ENCODE results near the gene THAP2.
"Not testable (repeated sequence)": the region's sequence is repeated elsewhere in the genome, so short reads cannot be mapped to it uniquely, and the experiment has no call there.

The THAP2 gene

GRCh38 chr12:71664411-71665089, 449 bp downstream of the THAP2 start:
- DNase-seq, result no peak

GRCh38 chr12:71665090-71665463, 976 bp downstream of the THAP2 start:
- no peak for DNase-seq

DNA sequence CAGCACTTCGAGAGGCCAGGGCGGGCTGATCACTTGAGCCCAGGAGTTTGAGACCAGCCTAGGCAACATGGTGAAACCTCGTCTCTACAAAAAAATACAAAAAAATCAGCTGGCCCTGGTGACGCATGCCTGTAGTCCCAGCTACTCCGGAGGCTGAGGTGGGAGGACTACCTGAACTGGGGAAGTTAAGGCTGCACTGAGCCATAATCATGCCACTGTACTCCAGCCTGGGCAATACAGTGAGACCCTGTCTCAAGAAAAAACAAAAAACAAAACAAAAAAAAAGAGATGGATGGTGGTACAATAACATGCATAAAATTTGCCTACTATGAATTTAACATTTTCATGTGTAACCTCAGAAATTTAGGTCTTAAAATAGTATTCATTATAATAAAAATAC, 2.2 kb downstream of the THAP2 start:
- no peak for DNase-seq

GRCh38 chr12:71671311-71671710, 7.2 kb downstream of the THAP2 start:
- DNase-seq, result no peak

GRCh38 chr12:71671816-71672215, 7.7 kb downstream of the THAP2 start:
- DNase-seq, result no peak

DNA sequence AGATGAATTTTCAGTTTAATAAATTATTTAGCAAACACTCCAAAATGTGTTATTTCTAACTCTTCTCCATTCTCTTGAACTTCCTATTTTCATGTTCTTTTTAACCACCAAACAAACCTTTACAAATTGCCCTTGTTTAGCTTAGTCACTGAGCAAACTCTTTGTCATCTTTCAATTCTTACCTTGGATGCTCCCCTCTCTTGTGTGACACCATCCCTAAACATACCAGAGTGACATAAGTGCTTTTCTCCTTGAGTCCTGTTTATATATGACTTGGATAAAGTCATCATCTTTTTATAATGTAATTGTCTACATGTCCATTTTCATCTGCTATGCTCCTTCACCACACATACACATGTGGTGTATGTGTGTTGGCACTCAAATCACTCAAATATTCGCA, 18.4 kb downstream of the THAP2 start:
- DNase-seq, result no peak

DNA sequence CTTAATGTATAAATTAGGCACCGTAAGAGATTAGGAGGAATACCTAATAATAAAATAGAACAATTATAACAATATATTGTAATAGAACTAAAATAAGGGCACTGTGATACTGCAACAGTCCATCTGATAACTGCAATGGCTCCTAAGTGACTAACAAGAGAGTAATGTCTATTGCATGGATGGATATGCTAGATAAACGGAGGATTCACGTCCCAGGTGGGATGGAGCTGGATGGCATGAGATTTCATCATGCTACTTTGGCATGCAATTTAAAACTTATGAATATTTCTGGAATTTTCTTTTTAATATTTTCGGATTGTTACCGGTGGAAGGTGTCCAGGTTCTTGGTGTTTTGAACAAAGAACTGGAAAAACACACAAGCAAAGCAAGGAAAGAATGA, 19.5 kb downstream of the THAP2 start:
- no peak for DNase-seq

DNA sequence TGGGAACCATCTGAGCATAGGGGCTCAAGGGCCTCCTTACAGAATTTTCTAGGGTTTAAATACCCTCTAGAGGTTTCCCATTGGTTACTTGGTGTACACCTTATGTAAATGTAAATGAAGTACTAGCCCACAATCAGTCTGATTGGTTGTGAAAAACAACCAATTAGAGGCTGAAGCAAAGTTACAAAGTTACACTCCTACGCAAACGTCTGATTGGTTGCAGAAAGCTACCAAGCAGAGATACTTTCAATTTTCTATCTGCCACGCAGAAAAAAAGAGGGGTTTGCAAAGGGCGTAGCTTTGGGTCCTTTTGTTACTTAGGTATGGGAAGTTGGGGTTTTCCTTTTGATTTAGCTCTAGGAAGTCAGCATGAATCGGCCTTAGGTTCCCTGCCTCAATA, 20.0 kb downstream of the THAP2 start:
- no peak for DNase-seq

- no peak for DNase-seq
These were observed 21.3 kb downstream of the THAP2 start for GRCh38 chr12:71685312-71685906.

DNA sequence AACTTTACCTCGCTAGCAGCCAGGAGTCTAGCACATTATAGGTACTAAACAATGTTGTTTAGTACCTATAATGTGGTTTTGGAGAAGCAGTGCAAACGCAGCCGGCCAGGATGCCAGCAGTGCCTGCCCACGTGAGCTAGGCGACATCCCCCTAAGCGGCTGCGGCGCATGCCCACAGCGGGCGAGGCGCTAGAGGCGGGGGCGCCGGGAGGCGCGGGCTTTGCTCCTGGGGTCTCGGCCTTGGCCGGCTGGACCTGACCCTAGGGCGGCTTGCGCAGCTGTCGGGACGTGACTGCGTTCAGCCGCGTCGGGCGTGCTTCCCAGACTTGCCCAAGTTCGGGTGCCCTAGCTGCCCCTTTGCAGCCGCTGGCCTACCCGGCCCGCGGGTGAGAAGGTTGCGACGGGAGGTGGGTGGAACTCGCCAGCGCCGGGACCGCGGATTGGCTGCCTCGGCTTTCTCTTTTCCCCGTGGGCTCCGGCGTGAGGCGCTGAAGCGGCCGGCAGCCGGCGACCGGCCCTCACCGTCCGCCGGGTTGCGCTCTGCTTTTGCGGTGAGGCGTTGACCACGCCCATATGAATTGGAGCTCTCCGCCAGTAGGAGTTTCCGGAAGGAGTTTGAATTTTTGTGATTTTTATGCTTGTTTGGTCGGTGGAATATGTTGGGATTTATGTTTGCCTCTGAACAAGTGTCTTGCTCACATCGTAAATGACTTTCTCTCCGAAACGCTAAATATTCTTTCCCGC, 22.0 kb downstream of the THAP2 start, which contains the start of gene TMEM19:
TSS of gene TMEM19 (plus strand) at position 169 of the 744 bp plus-strand sequence. CDS start 599 bp downstream, outside the sequence.
- peak; percentile 83 for DNase-seq

DNA sequence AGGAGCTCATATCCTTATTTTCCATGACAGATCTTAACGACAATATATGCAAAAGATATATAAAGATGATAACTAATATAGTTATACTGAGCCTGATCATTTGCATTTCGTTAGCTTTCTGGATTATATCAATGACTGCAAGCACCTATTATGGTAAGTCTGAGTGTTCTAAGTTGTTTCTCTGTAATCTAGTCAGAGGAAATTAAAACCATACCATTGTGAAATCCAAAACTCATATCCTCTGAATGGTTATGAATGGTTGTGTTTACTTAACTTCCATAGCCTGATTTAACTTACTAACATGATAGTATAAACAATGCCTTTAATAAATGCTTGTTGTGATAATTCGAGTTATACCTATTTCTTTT, 22.5 kb downstream of the THAP2 start:
- DNase-seq, result no peak

DNA sequence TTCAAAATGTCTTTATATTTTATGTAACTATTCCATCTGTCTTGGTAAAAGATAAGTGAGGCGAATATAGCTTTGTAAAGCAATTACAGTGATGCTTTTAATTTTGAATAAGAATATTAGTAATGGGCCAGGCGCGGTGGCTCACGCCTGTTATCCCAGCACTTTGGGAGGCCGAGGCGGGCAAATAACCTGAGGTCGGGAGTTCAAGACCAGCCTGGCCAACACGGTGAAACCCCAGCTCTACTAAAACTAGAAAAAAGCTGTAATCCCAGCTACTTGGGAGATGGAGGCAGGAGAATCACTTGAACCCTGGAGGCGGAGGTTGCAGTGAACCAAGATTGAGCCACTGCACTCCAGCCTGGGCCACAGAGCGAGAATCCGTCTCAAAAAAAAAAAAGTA, 23.1 kb downstream of the THAP2 start:
- not testable (repeated sequence) for DNase-seq

DNA sequence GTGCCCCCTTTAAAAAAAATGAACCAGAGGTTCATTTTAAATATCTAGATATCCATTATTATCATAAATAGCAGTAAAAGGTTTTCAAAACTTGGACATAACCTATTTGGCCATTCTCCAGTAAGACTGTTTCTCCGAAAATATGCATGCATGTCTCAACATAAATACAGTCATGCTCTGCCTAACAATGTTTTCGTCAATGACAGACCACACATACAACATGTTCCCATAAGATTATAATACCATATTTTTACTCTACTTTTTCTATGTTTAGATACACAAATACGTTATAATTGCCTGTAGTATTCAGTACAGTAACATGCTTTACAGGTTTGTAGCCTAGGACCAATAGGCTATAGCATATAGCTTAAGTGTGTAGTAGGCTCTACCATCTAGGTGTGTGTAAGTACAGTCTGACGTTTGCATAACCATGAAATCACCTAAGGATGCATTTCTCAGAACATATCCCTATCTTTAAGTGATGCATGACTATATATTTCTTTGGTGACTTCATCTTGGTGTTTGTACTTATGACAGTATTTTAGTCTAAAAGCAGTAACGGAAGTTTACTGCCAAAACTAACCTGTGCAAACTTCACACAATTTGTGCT, 25.0 kb downstream of the THAP2 start:
- no peak for DNase-seq

- no peak for DNase-seq
These were observed 27.5 kb downstream of the THAP2 start for GRCh38 chr12:71691504-71692129.

DNA sequence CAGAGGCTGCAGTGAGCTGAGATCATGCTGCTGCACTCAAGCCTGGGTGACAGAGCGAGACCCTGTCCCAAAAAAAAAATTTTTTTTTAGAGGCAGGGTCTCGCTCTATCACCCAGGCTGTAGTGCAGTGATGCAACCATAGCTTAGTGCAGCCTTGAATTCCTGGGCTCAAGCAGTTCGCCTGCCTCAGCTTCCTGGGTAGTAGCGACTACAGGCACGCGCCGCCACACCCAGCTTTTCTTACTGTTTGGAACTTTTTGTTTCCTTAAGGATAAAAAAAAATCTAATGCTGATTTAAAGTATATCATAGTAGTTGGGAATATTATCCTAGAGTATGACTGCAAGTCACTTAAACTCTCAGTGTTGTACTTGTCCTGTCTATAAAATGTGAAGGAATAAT, 29.0 kb downstream of the THAP2 start:
- DNase-seq, result no peak

DNA sequence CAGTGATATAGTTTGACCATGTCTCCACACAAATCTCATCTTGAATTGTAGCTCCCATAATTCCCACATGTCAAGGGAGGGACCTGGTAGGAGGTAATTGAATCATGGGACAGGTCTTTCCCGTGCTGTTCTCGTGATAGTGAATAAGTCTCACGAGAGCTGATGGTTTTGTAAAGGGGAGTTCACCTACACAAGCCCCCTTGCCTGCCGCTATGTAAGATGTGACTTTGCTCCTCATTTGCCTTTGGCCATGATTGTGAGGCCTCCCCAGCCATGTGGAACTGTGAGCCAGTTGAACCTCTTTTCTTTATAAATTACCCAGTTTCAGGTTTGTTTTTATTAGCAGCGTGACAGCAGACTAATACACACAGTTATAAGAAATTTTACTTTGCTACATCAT, 29.6 kb downstream of the THAP2 start:
- not testable (repeated sequence) for DNase-seq

DNA sequence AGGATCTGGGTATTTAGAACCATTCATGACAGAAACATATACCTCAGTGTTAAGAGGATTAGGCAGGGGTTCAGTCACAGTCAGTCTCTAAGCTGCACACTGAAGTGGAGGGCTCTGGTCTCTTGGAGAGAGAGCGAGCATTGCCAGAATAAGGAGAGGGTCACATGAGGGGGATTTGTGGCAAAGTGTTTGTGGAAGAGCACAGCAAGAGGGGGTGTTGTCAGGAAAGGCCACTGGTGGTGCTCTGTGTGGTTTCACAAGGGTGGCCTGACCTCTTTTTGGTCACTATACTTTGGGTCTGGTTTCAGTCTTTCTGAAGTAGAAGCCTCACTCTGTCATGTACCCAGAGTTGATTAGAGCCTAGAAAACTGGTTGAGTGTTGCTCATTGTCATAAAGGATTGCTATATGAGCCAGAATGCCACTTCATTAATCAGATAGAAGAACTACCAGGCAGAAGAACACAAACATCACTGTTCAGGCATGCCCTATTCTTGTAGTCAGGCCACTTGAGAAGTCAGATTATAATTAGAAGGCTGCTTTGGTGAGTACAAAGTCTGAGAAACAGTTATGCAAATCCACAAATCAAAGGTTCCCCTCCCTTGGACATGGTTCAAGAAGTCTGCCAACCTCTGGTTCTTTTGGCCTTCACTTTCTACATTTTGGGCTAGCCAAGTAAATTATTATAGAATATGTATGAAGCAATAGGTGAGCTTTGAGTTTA, 30.2 kb downstream of the THAP2 start:
- no peak for DNase-seq

GRCh38 chr12:71695782-71696181, 31.7 kb downstream of the THAP2 start:
- DNase-seq, result no peak

- DNase-seq, result not testable (repeated sequence)
These were observed 38.1 kb downstream of the THAP2 start for GRCh38 chr12:71702181-71702580.

DNA sequence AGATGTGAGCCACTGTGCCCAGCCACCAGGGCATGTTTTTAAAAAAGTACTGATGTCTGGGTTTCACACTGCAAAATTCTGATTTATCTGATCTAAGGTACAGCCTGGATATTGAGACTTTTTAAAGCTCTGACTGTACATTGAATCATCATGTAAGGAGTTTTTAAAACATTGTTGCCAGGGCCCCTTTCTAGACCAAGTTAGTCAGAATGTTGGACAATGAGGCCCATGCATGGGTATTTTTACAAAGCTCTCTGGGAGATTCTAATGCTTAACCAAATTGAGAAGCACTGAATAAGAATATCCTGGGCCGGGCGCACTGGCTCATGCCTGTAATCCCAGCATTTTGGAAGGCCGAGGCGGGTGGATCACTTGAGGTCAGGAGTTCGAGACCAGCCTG, 38.5 kb downstream of the THAP2 start:
- no peak for DNase-seq

DNA sequence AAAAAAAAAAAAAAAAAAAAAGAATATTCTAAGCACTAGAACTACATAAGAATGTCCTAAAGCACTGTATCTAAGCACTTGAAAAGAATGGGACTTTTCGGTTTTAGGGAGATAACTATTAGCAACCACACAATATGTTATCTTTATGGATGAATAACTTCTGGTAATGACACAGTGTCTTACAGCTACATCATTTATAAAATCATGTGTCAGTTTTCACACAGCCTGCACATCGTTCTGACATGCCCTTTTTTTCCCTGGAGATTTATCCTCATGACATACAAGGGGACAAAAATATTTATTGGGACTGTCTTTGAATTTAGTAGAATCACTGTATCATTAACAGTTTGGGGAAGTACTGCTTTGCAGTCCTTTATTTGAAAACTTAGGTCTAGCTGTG, 39.1 kb downstream of the THAP2 start:
- DNase-seq, result no peak

GRCh38 chr12:71704920-71705319, 40.8 kb downstream of the THAP2 start:
- DNase-seq, result no peak

DNA sequence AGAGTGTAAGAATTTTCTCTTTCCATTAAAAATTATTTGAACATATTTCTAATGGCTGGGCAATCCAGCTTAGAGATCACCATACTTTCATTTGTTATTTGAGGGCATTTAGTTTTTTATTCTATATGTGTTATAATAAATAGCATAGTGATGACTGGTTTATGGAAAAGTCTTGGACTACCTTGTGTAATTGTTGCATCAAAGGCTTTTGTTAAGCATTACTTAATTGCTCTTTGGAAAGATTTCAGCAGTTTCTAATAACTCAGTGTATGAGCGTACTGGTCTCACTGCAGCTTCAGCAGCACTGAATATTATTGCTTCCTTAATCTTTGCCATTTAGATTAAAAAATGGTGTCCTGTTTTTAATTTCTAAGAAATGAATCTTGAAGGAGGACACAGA, 44.6 kb downstream of the THAP2 start:
- no peak for DNase-seq

Data from CD4-positive, alpha-beta T cell treated with Interferon gamma for 1 hour (primary cell).